T-cell (primary cell): Measurements from ENCODE around the gene GNPTG. TPM values are rescaled to one million over a fixed set of nuclear protein-coding genes. Genes with fewer than 3 reads are reported as not detected.

Source experiments
- ATAC-seq, 4 experiments: fragments of 200-7000 bp in 3 of 4; fragments of 150-1000 bp in 1 of 4; cut with Tn5 transposase; replicated peaks in 1 of 4; 1 replicate in 3 of 4; 2 replicates in 1 of 4; pipeline ENCODE4 v1.10.0; 2021; ENCODE audit warnings: moderate library complexity in 3 of 4, mild to moderate bottlenecking in 2 of 4, moderate number of reproducible peaks in 1 of 4
- CTCF ChIA-PET, 2 donors: fragments of 300-600 bp; sonication (Branson Sonifier 250); formaldehyde crosslinking; loops; one replicate each; lab custom pipeline; 2022; ENCODE audit warnings: antibody characterized with exemption in 2 of 2; lab: Charles Lee
- POLR2A ChIA-PET, 2 donors: fragments of 300-600 bp; sonication (Branson Sonifier 250); formaldehyde crosslinking; loops; one replicate each; lab custom pipeline; 2022; ENCODE audit warnings: antibody characterized with exemption in 2 of 2; lab: Charles Lee
- DNase-seq, 35 experiments: peaks; one replicate each; pipeline versions ENCODE4 v3.0.0 to v3.0.0-alpha.2; 2013 to 2023
- H3K27ac ChIP-seq: one replicate; pipeline ENCODE4 v1.5.1; 2013; ENCODE audit warnings: low read length
- H3K27me3 ChIP-seq, 2 experiments: replicated peaks in 1 of 2; 1 replicate in 1 of 2; 2 replicates in 1 of 2; pipeline versions ENCODE4 v1.6.1 to v1.7.0; 2013; ENCODE audit warnings: low read length in 1 of 2, mixed read lengths in 1 of 2; ENCODE audit not compliant: control insufficient read depth in 2 of 2, insufficient read depth in 2 of 2; ENCODE audit errors: extremely low read depth in 1 of 2
- H3K36me3 ChIP-seq, 2 donors: 1 replicate in 1 of 2; 2 replicates in 1 of 2; pipeline versions ENCODE4 v1.6.1 to v1.7.0; 2013; ENCODE audit warnings: low read length in 1 of 2; ENCODE audit not compliant: control insufficient read depth in 2 of 2, insufficient read depth in 1 of 2; ENCODE audit errors: extremely low read depth in 1 of 2
- H3K4me1 ChIP-seq, 2 experiments: 1 replicate in 1 of 2; 2 replicates in 1 of 2; pipeline versions ENCODE4 v1.6.1 to v1.7.0; 2013; ENCODE audit warnings: low read length in 2 of 2, mixed read lengths in 1 of 2; ENCODE audit not compliant: insufficient read depth in 2 of 2, control insufficient read depth in 1 of 2; ENCODE audit errors: extremely low read depth in 1 of 2
- H3K4me3 ChIP-seq, 2 donors: 1 replicate in 1 of 2; 2 replicates in 1 of 2; pipeline versions ENCODE4 v1.5.1 to v1.7.0; 2013; ENCODE audit warnings: mild to moderate bottlenecking in 2 of 2, low read length in 1 of 2, moderate library complexity in 1 of 2; ENCODE audit not compliant: control insufficient read depth in 1 of 2; ENCODE audit errors: extremely low read depth in 1 of 2
- H3K9me3 ChIP-seq: 2 replicates; pipeline ENCODE4 v1.7.0; 2013
- H3K27ac Mint-ChIP-seq, 2 donors: one replicate each; pipeline ENCODE4 v1.8.0; 2020 to 2021; ENCODE audit warnings: mild to moderate bottlenecking in 2 of 2, mixed read lengths in 2 of 2
- H3K27me3 Mint-ChIP-seq, 2 donors: one replicate each; pipeline ENCODE4 v1.8.0; 2021 to 2022; ENCODE audit warnings: mixed read lengths in 2 of 2
- H3K36me3 Mint-ChIP-seq: one replicate; pipeline ENCODE4 v1.8.0; 2021; ENCODE audit warnings: mixed read lengths
- H3K4me1 Mint-ChIP-seq, 3 donors: one replicate each; pipeline ENCODE4 v1.8.0; 2020 to 2022; ENCODE audit warnings: mixed read lengths in 3 of 3, mild to moderate bottlenecking in 1 of 3
- H3K4me3 Mint-ChIP-seq, 3 donors: one replicate each; pipeline ENCODE4 v1.8.0; 2020 to 2022; ENCODE audit warnings: mild to moderate bottlenecking in 3 of 3, mixed read lengths in 3 of 3, moderate library complexity in 3 of 3
- H3K9me3 Mint-ChIP-seq, 3 donors: one replicate each; pipeline ENCODE4 v1.8.0; 2020 to 2022; ENCODE audit warnings: mixed read lengths in 3 of 3
- WGBS: methylation state at CpG from one replicate; pipeline ENCODE4 v1.1.5; 2013; ENCODE audit warnings: missing lambda C conversion rate; ENCODE audit not compliant: insufficient coverage; 5-methylcytosine and 5-hydroxymethylcytosine counted together
- total RNA-seq, 35 experiments: library from RNA in 6 of 35; stranded (reverse) in 6 of 35; fragments of 120-200 nt in 1 of 35; gene quantifications; one replicate each; pipeline versions ENCODE4 v1.2.1 to v1.2.4 and lab custom pipeline; 2013 to 2026

GNPTG gene
- total RNA-seq, 5 donors from 2014 or later (not counting 1 experiment from before 2014, with no cell fraction given): 42.6 to 66.5 (median 63.1) TPM

- POLR2A ChIA-PET: interaction anchor here (0.6 to 0.7 kb wide), 2 partner anchors 9 to 176 kb away, joined by 3 to 5 read pairs; no protein-coding TSS in a partner anchor
- H3K9me3 Mint-ChIP-seq: no peaks in the 10 kb centered on the region
These were observed 38.8 kb upstream of the GNPTG start for GRCh38 chr16:1312903-1313302.

GRCh38 chr16:1313721-1314369 lies 37.9 kb upstream of the GNPTG start:
- peaks cover 32% of the 10 kb centered on the region for H3K36me3 Mint-ChIP-seq
- no peak overlapping the region for H3K27ac Mint-ChIP-seq
- ChIA-PET CTCF (no interaction called here), POLR2A (interaction anchor here in 1 of 2 donors (0.6 kb wide), 1 partner anchor 175 kb away, joined by 3 read pairs; no protein-coding TSS in a partner anchor)
- no peak for DNase-seq
- WGBS: 93% methylated on average over 36 of the region's 38 CpGs
- no peak overlapping the region for H3K4me3 ChIP-seq
- peaks cover 18 to 44% (median 39%) of the 10 kb centered on the region in 3 donors for H3K4me1 Mint-ChIP-seq
- H3K27me3 Mint-ChIP-seq: no peaks in the 10 kb centered on the region
- peak overlapping the region in 1 of 3 donors; percentile 31 for H3K4me3 Mint-ChIP-seq
- no peak overlapping the region for H3K27ac ChIP-seq
- H3K9me3 ChIP-seq: no peaks in the 10 kb centered on the region
- peaks cover 18 to 48% of the 10 kb centered on the region in 2 experiments for H3K4me1 ChIP-seq
- ATAC-seq: no peak
- H3K27me3 ChIP-seq: no peaks in the 10 kb centered on the region
- peaks cover 27 to 63% of the 10 kb centered on the region in 2 donors for H3K36me3 ChIP-seq
- no peaks in the 10 kb centered on the region for H3K9me3 Mint-ChIP-seq

More at GRCh38 chr16:1312903-1313302, 38.8 kb upstream of the GNPTG start:
- H3K4me3 ChIP-seq: no peak overlapping the region
- WGBS: 93% methylated on average over 14 of the region's 15 CpGs
- peaks cover 24 to 53% of the 10 kb centered on the region in 2 donors for H3K36me3 ChIP-seq
- DNase-seq: no peak
- ATAC-seq: no peak
- H3K27ac Mint-ChIP-seq: peak overlapping the region in 1 of 2 donors; percentile 6
- H3K4me1 Mint-ChIP-seq: peaks cover 23 to 49% (median 39%) of the 10 kb centered on the region in 3 donors
- peaks cover 20 to 50% of the 10 kb centered on the region in 2 experiments for H3K4me1 ChIP-seq
- peaks cover 26% of the 10 kb centered on the region for H3K36me3 Mint-ChIP-seq
- no peak overlapping the region for H3K27ac ChIP-seq
- CTCF ChIA-PET: interaction anchor here in 1 of 2 donors (0.6 kb wide), 1 partner anchor 295 kb away, joined by 6 read pairs; no protein-coding TSS in a partner anchor
- no peaks in the 10 kb centered on the region for H3K27me3 ChIP-seq
- H3K9me3 ChIP-seq: no peaks in the 10 kb centered on the region
- H3K27me3 Mint-ChIP-seq: no peaks in the 10 kb centered on the region
- peak overlapping the region; percentile 44 to 98 (median 56) for H3K4me3 Mint-ChIP-seq

- ATAC-seq: no peak
- Histone ChIP-seq H3K4me3 (no peak overlapping the region), H3K27me3 (no peaks in the 10 kb centered on the region), H3K36me3 (peaks cover 33 to 70% of the 10 kb centered on the region in 2 donors), H3K4me1 (peaks cover 18 to 48% of the 10 kb centered on the region in 2 experiments), H3K27ac (no peak overlapping the region), H3K9me3 (no peaks in the 10 kb centered on the region)
- CTCF ChIA-PET: no interaction called here
- WGBS: 90% methylated on average over 28 of the region's 28 CpGs
- Mint-ChIP-seq H3K4me1 (peaks cover 18 to 43% (median 38%) of the 10 kb centered on the region in 3 donors), H3K27me3 (no peaks in the 10 kb centered on the region), H3K36me3 (peaks cover 36% of the 10 kb centered on the region), H3K27ac (no peak overlapping the region), H3K4me3 (peak overlapping the region in 1 of 3 donors; percentile 31), H3K9me3 (no peaks in the 10 kb centered on the region)
- DNase-seq: no peak
- POLR2A ChIA-PET: no interaction called here
These were observed 37.2 kb upstream of the GNPTG start for GRCh38 chr16:1314399-1315068.

GRCh38 chr16:1315081-1316032 lies 36.4 kb upstream of the GNPTG start:
- Mint-ChIP-seq H3K9me3 (no peaks in the 10 kb centered on the region), H3K27ac (no peak overlapping the region), H3K4me1 (peaks cover 13 to 39% (median 36%) of the 10 kb centered on the region in 3 donors), H3K27me3 (no peaks in the 10 kb centered on the region), H3K36me3 (peaks cover 42% of the 10 kb centered on the region), H3K4me3 (no peak overlapping the region)
- DNase-seq: no peak
- WGBS: 89% methylated on average over 38 of the region's 46 CpGs
- no peaks in the 10 kb centered on the region for H3K27me3 ChIP-seq
- CTCF ChIA-PET: interaction anchor here in 1 of 2 donors (0.5 kb wide), 1 partner anchor 1719 kb away, joined by 7 read pairs; no protein-coding TSS in a partner anchor
- H3K4me3 ChIP-seq: no peak overlapping the region
- no peaks in the 10 kb centered on the region for H3K9me3 ChIP-seq
- POLR2A ChIA-PET: no interaction called here
- H3K36me3 ChIP-seq: peaks cover 40 to 78% of the 10 kb centered on the region in 2 donors
- ATAC-seq: no peak
- no peak overlapping the region for H3K27ac ChIP-seq
- H3K4me1 ChIP-seq: peaks cover 16 to 44% of the 10 kb centered on the region in 2 experiments

- no peak for ATAC-seq
- no peak for DNase-seq
- CTCF ChIA-PET: interaction anchor here (0.5 to 1.1 kb wide), 2 partner anchors 26 to 1719 kb away, joined by 3 to 7 read pairs; no protein-coding TSS in a partner anchor
- peaks cover 45 to 84% of the 10 kb centered on the region in 2 donors for H3K36me3 ChIP-seq
- WGBS: 91% methylated on average over 8 of the region's 14 CpGs
- Mint-ChIP-seq H3K36me3 (peaks cover 42% of the 10 kb centered on the region), H3K27ac (no peak overlapping the region), H3K4me3 (no peak overlapping the region), H3K4me1 (peaks cover 6 to 32% (median 29%) of the 10 kb centered on the region in 3 donors), H3K27me3 (no peaks in the 10 kb centered on the region), H3K9me3 (no peaks in the 10 kb centered on the region)
- POLR2A ChIA-PET: no interaction called here
- no peak overlapping the region for H3K4me3 ChIP-seq
- H3K27ac ChIP-seq: no peak overlapping the region
- peaks cover 12 to 37% of the 10 kb centered on the region in 2 experiments for H3K4me1 ChIP-seq
- H3K27me3 ChIP-seq: peaks cover 0 to 4% of the 10 kb centered on the region in 2 experiments
- H3K9me3 ChIP-seq: no peaks in the 10 kb centered on the region
These were observed 35.7 kb upstream of the GNPTG start for GRCh38 chr16:1316033-1316405.
